GM21390 (cell line): ENCODE measurements around the gene FGF14.

Experiments
- ATAC-seq: cut with Tn5 transposase; IDR thresholded peaks from one replicate; pipeline ENCODE4 v1.9.1; 2021; ENCODE audit not compliant: unreplicated experiment

FGF14 gene

DNA sequence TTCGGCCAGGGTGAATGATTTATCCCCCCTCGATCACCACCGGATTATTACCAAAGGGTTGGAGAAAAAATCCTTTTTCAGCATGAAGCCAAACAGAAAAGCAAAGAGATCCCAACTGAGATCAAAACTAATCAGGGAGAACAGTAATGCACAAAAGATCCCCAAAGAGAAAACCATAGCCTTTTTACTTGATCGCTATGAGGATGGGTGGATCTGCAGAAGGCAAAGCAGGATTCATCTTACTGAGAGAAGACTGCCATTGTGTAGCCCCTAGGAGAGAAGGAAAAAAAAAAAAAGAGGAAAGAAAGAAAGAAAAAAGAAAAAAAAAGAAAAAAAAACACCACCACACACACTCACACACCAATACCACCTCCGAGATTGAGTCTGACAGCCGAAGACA is at the start of gene FGF14:
TSS of gene FGF14 (minus strand) at position 283 of the 400 bp plus-strand sequence.
- ATAC-seq, result no peak

DNA sequence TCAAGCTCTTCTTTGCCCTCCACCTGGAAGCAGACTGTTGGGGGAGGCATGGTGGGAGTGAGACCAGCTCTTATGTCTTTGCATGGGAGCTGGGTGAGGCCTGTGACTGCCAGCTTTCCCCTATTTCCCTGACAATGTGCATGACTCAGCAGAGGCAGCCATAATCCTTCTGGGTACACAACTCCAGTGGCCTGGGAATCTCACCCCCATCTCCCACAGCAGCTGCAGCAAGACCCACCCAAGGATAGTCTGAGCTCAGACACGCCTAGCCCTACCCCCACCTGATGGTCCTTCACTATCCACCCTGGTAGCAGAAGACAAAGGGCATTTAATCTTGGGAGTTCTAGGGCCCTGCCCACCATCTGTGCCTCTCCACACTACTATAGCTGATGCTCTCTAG is 41.4 kb upstream of the FGF14 start:
- no peak for ATAC-seq

DNA sequence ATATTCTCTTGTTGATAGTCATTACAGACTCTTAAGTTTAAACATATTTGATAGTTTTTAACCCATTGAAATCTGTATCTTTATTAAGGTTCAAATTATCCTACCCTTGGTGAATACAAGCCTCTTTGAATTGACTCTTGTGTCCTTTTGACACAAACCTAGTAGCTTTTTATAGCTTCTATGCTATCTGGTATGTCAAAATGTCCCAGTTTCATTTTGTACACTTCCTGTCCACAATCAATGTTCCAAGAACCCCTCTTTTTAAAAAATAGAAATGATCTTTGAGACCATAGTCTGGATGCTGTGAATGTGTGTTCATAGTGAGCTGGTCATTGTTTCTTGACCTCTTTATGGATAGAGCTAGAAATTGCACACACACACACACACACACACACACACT is 39.2 kb upstream of the FGF14 start:
- peak; percentile 43 for ATAC-seq

DNA sequence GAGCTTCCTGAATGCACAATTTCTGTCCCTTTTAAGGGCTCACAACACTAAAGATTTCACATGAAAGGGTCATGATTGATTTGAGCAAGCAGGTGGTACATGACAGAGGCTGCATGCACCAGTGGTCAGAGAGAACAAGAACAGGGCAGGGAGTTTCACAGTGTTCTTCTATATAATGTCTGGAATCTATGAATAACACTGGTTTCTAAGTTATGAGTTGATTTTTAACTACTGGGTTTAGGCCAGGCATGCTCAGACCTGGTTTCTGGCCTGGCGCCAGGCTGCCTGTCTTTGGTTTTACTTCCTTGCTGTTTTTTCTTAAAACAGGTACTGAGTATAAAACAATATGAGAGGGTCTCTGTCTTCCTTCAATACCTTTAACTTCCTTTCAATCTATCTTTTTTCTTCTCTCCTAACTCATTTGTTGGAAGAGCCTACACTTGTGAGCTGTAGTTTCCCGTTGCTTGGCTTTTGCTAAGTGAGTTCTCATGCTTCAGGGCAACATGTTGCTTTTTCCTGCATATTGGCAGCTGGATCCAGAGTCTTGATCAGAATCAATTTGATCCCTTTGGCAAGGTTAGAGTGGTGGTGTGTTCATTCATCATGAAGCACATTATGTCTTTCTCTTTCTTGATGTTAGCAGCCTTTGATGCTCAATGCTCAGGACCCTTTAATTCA is 38.5 kb upstream of the FGF14 start:
- peak; percentile 48 for ATAC-seq

DNA sequence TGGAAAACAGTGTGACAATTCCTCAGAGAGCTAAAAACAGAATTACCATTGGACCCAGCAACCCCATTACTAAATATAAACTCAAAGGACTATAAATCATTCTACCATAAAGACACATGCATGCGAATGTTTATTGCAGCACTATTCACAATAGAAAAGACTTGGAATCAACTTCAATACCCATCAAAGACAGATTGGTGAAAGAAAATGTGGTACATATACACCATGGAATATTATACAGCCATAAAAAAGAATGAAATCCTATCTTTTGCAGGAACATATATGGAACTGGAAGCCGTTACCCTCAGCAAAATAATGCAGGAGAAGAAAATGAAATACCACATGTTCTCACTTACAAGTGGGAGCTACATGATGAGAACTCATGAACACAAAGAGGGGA is 20.8 kb upstream of the FGF14 start:
- no peak for ATAC-seq

DNA sequence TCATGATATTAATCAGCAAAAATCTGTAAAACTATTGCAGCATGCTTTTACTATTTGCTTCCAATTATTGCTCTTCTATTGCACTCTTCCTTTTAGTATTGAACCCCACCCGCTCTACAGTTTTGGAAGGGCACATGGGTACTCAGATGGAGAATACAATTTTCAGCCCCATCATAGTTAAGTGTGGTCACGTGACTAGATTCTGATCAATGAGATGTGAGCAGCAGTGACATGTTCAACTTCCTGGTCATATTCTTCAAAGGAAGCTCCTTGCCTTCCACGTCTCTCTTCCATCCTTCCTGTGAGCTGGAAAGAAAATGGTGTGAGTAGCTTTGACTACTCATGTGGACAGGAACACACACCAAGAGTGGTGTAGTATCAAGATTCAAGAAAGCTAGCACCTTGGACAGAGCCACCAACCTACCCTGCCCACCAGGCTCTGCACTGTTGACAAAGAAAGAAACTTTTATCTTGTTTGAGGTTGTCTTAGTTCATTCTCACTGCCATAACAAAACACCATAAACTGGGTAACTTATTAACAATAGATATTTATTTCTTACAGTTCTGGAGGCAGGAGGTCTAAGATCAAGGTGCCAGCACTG is 3.8 kb upstream of the FGF14 start:
- ATAC-seq, result no peak

DNA sequence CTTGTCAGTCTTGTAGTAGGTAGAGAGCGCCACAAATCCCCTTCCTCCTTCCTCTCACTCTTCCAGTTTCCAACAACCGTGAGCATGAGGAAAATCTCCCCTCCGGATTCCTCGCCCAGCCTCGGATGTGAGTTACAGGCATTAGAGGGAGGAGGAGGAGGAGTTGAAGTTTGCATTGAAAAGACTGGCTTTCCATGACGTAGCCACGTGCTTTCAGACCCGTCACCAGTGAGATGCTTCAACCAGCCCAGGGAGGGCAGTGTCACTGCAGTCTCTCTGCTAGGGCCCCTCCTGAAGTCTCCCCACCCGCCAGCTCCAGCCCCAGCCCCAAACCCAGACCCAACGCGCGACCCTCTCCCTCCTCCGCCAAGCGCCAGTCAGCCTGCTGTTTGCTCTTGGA is 442 bp upstream of the FGF14 start:
- no peak for ATAC-seq

DNA sequence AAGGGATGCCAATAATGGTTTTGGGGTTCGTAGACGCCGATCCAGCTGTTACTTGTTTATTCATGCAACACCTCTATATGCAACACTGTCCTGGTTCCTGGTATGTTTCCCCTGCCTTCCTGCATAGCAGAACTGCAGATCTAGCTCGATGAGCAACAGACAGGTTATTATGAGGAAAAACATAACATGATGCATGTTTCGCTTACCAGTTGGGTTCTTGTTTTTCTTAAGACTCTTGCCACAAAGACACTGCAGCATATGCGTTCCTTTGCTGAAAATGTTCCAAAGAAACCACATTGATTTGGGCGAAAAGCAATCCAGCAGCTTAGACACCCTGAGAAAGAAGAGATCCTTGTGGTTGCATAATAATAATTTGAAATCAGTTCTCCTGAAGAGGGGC is 583 bp downstream of the FGF14 start:
- no peak for ATAC-seq

DNA sequence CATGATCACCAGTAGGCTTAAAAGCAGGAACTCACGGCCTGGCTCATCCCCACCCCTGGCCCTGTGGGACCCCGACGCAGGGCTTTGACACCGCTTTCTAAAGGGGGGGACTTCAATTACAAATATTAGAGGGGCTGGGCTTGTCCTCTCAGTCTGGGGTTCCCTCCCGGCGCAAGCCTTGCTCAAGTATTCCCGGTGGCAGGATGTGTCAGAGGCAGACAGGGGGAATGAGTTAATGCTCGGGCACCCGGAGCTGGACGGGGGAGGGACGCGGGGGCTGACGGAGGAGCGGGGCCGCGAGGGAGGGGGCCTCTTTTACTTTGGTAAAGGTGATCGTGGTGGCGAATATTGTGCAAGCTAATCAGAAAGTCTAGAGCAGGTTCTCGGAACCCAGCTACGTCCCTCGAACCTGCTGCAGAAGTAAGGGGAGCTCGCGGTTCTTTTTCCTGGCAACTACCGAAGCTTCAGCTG is 1.1 kb downstream of the FGF14 start:
- ATAC-seq, result no peak

DNA sequence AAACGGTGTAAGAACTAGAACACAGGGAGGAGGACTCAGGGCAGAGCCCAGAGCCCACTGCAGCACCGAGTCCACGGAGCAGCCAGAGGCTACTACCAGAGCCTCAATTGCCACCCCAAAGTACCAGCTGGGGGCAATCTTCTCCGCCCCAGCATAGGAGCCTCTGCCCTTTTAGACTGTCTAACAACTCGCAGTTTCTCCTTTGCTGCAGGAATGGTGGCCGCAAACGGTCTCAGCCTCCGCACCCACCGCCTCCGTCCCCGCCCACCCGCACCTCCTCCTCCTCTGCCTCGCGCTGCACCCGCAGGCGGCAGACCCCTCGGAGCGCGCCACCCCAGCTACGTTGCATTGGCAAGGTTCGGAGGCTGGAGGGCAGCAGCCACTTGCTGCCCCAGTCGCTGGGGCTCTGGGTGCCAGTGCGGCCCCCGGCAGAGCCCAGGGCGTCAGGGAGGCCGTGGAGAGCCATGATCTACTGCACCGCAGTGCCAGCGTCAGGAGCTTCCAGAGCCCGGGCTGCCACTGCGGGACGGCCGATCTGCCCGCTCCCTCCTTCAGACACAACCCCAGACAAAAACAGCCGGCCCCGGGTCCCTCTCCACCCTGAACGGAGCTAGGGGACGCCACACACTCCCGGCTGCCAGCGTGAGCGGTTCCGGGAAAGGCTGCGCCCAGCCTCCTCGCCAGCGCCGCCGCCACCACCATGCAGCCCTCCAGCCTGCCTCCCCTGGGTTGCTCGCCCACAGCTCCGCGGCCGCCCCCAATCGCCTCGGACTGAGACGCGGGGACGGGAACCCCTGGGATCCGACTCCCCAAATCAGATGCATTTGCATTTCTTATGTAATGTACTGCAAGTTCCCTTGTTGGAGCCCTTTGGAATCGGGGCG is 1.8 kb downstream of the FGF14 start:
- no peak for ATAC-seq

DNA sequence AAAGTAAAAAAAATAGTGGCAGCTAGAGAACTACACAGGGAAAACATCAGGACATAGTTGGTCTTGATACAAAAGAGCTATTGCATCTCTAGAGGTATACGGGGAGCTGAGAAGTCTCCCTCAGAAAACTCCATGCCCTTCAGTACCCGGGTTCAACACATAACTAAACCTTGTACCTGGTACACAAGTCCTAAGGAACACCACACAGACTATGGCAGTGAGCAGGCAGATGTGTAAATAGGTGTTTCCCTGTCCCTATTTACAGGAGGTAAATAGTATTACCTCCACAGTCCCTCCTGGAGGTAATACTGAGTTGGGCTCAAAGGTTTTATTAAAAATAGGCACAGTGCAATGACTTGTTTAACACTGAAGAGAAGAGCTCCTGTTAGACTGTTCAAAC is 5.9 kb downstream of the FGF14 start:
- ATAC-seq, result no peak

DNA sequence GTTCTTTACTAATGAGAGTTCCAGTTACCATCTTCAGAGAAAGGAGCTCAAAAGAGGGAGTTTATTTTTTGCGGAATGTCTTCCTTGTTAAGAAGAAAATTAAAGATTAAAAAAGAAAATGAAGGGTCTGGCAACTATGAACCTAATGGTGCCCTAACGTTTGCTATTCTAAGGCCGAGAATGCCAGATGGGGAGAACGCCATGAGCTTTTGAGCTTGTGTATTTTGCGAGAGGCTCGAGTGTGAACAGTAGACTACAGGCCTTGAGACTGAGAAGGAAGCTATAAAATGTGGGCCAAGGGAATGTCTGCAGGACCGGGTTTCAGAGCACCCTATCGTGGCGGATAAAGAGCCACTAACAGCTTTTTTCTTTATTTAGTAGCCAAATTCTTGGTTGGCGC is 6.7 kb downstream of the FGF14 start:
- no peak for ATAC-seq

DNA sequence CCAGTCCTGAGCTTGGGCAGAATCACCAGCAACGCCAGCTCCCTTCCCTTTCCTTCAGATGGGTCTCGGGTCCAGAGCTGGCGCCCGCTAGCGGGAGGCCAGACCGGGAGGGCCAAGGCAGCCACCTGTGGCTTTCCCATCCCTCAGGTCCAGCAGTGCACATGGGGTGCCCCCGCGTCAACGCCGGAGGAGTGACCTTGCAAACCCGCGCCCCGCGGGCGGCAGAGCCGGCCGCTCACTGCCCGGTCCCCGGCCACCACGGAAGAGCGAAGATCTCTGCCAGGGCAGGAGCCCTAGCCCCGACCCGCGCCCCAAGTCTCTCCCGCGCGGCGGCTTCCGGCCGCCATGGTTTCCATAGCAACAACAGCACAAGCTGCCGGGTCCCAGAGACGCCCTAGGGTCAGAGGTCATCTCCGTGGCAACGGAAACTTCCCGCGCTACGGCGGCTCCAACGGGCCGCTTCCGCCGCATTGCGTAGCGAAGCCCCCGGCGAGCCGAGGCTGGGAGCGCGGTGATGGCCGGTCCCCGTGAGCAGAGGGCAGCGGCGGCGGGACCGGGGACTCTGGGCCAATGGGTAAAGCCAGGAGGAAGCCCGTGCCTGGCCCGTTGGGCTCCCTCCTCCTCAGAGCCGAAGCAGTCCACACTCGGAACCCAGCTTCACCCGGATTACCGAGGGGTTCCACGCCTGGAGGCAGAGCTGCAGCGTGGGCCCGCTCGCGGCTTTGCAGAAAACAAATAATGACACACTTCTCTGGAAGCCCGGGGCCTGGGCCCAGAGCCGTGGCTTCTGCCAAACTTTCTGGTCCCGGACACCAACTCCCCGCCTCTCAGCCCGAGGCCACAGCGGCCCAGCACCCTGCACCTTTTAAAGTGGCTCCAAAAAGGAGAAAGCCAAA is 7.4 kb downstream of the FGF14 start:
- peak; percentile 96 for ATAC-seq

DNA sequence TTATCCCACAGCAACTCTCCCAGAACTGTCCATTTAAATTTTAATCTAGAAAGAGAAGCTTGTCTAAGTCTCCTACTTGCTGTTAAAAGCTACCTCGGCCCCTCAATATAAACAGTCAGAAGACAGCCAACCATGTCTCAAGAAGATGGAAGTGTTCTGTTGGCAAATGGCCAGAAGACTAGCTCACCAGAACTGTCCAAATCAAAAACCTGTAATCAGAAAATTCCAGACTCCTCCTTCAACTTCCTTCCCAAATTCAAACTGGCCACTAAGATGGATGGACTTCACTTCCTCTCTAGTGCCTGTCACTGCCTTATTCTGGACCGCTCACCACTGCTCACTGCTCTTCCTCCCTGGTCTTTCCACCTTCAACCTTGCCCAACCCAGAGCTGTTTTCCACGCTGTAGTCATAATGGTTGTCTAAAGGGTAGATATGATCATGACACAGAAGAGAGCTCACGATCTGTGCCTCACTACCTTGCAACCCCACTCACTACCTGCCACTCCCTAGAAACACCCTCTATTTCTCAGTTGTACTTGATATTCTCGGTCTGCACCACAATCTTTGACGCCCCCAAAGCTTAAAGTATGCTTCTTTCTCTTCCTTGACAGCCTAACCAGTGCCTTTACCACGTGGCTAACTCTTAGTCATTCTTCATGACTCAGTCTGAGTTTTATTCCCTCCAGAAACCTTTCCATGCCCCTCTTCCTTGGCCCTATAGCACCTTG is 9.2 kb downstream of the FGF14 start:
- no peak for ATAC-seq

DNA sequence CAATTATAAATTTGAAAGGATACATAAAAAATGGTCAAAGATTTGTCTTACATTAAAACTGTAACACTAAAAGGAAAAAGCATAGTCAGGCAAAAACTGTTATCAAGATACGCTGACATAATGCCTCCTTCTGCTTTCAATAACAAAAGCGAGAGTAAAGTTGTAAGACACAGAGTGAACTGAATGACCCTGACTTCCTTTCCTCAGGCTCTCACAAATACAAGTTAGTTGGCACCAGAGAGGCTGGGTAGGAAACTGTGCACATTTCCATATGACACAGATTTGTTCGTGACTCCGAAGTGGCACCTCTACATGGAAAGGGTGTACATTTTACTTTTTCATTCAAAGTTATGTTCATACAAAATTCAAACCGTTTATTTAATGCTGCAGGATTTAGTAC is 15.4 kb downstream of the FGF14 start:
- ATAC-seq, result no peak

DNA sequence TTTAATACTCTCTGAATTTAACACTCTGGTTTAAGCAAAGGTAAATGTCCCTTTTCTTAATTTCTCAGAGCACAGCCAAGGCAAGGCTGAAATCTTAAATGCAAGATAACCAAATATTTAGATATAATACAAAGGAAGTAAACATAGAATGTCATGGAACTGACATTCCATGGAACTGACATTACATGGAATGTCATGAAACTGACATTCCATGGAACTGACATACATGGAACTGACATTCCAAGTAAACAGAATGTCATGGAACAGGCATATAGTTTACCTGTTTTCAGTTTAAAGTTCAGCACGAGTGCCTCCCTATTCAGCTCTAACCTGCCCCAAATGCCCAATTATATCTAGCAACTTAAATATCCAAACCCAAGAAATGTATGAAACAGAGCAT is 21.8 kb downstream of the FGF14 start:
- no peak for ATAC-seq

DNA sequence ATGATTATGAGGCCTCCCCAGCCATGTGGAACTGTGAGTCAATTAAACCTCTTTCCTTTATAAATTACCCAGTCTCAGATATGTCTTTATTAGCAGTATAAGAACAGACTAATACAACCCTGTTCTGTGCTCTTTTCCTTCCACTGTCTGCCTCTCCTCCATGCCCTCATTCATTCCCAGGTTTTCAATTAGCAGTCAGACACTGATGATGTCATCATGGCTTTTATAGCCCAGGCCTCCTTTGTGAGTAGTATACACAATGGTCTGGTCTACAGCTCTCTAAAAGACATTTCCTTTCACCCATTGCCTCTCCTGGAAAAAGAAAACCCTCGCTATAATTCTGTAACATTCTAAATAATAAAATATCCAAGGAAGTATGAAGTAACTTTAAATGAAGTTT is 25.5 kb downstream of the FGF14 start:
- ATAC-seq, result no peak

DNA sequence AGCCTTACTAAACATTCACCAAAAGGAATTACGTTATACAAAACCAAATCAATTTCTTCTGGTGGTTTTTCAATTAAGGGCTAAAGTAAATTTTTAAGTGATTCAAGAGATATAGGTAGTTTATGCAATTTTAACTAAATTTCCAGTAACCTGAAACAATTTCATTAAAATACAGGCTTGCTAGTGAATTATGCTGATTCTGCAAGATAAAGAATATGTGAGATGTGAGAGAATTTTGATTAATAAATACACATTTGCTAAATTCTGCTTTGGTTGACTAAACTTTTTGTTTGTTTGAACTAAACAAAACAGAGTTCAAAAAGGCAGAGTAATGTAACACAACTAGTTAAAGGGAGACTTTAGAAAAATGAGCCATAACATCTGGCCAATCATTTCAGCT is 27.1 kb downstream of the FGF14 start:
- ATAC-seq, result no peak

DNA sequence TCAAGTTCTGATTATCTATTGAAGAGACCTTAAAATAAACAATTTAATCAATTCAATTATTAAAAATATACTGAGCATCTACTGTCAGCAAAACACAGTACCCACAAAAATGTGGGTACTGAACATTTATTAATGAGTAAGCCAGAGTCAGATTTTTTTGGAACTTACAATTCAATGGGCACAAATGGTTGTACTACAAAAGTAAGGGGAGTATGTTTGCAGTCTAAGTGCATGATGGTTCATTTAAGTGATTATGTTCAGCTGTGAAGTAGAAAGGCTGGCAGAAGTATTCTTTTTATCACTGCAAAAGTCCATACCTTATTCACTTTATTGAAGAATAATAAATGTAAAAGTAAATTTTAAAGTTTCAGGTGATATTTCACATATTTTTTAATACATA is 27.6 kb downstream of the FGF14 start:
- ATAC-seq, result no peak

DNA sequence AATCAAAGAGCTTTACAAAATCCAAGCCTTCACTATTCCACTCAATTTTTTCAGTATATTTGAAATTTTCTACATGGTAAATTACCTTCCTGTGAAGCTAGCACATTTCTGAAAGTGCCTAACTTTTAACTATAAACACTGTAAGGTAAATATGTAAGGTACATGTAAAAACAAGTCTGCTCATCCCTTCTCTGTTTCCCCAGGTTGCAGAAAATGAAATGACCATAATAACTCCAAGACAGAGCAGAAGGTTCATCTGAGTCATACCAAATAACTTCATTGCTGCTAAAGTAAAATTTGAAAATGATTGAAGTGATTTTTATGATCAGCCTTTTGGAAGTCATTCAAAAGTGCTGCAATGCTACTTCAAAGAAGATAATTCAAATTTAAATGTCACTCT is 28.6 kb downstream of the FGF14 start:
- no peak for ATAC-seq
